ENCODE results near the gene ZNF416.

The ZNF416 gene

GRCh38 chr19:57578487-57579205 is at the start of gene ZNF416:
Gene ZNF416 (minus strand): TSS chr19:57578911. CDS start chr19:57578704, 207 bp downstream.
- peak within 1 kb of the TSS; percentile 97 for H3K4me3 ChIP-seq (ENCODE audit: low read depth, low read length)
- DNase-seq (ENCODE audit: low read depth), result peak; percentile 98

GRCh38 chr19:57623091-57623490 is 44.4 kb upstream of the ZNF416 start:
- TF ChIP-seq CTCF (IDR thresholded peaks at IDR 0.05; ENCODE audit: control insufficient read depth, extremely low read depth, insufficient read depth), result no peak
- DNase-seq (ENCODE audit: low read depth), result no peak
- no peak overlapping the region for H3K4me3 ChIP-seq (ENCODE audit: low read depth, low read length)

More at GRCh38 chr19:57578487-57579205, at the start of gene ZNF416:
- peak; percentile 41 for TF ChIP-seq CTCF (IDR thresholded peaks at IDR 0.05; ENCODE audit: control insufficient read depth, extremely low read depth, insufficient read depth)

- no peak overlapping the region for H3K4me3 ChIP-seq (ENCODE audit: low read depth, low read length)
- DNase-seq (ENCODE audit: low read depth), result no peak
- no peak for TF ChIP-seq CTCF (IDR thresholded peaks at IDR 0.05; ENCODE audit: control insufficient read depth, extremely low read depth, insufficient read depth)
Measured at GRCh38 chr19:57620673-57621348, 42.1 kb upstream of the ZNF416 start.

- no peak for DNase-seq (ENCODE audit: low read depth)
- peak overlapping the region; percentile 89 for H3K4me3 ChIP-seq (ENCODE audit: low read depth, low read length)
- no peak for TF ChIP-seq CTCF (IDR thresholded peaks at IDR 0.05; ENCODE audit: control insufficient read depth, extremely low read depth, insufficient read depth)
Measured at GRCh38 chr19:57615346-57615745, 36.6 kb upstream of the ZNF416 start.

- peak; percentile 75 for DNase-seq (ENCODE audit: low read depth)
- no peak for TF ChIP-seq CTCF (IDR thresholded peaks at IDR 0.05; ENCODE audit: control insufficient read depth, extremely low read depth, insufficient read depth)
- peak within 1 kb of the TSS; percentile 89 for H3K4me3 ChIP-seq (ENCODE audit: low read depth, low read length)
Measured at GRCh38 chr19:57613941-57614743, 35.4 kb upstream of the ZNF416 start, which contains the start of gene ZNF134. Gene ZNF134 (plus strand): TSS chr19:57614242. CDS start chr19:57619469, 5,227 bp downstream.

GRCh38 chr19:57611113-57611512 is 32.4 kb upstream of the ZNF416 start:
- H3K4me3 ChIP-seq (ENCODE audit: low read depth, low read length), result no peak overlapping the region
- TF ChIP-seq CTCF (IDR thresholded peaks at IDR 0.05; ENCODE audit: control insufficient read depth, extremely low read depth, insufficient read depth), result no peak

More at GRCh38 chr19:57611113-57611512, 32.4 kb upstream of the ZNF416 start:
- DNase-seq (ENCODE audit: low read depth), result no peak

All from LNCaP clone FGC (cell line).